Measurements from ENCODE around the gene COPA. TPM values are rescaled to one million over a fixed set of nuclear protein-coding genes. Genes with fewer than 3 reads are reported as not detected.

Gene COPA
- total RNA-seq, 1 donor from 2014 or later: 142 TPM

DNA sequence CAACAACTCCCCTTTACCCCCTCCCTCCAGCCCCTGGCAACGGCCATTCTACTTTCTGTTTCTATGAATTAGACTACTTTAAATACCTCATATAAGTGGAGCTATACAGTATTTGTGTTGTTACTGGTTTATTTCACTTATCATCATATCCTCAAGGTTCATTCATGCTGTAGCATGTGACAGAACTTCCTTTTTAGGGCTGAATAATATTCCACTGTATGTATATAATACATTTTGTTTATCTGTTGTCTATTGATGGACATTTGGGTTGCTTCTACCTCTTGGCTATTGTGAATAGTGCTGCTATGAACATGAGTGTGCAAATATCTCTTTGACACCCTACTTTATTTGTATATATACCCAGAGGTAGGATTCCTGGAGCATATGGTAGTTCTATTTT is 26.0 kb upstream of the COPA start:
- DNase-seq (no peak), ATAC-seq (no peak)
- Histone ChIP-seq H3K27me3 (no peaks in the 10 kb centered on the region), H3K9me3 (no peaks in the 10 kb centered on the region), H3K4me1 (no peaks in the 10 kb centered on the region), H3K36me3 (no peaks in the 10 kb centered on the region), H3K4me3 (no peak overlapping the region), H3K27ac (no peak overlapping the region)
- intact Hi-C loops (cut with DNase I): no loop called here
- no peak for TF ChIP-seq CTCF (IDR thresholded peaks at IDR 0.05)

GRCh38 chr1:160367934-160368923 is 25.2 kb upstream of the COPA start:
- Histone ChIP-seq H3K36me3 (no peaks in the 10 kb centered on the region), H3K4me3 (no peak overlapping the region), H3K4me1 (no peaks in the 10 kb centered on the region), H3K27ac (no peak overlapping the region), H3K9me3 (no peaks in the 10 kb centered on the region), H3K27me3 (no peaks in the 10 kb centered on the region)
- DNase-seq (peak; percentile 5), ATAC-seq (no peak)
- intact Hi-C loops (cut with DNase I): no loop called here
- no peak for TF ChIP-seq CTCF (IDR thresholded peaks at IDR 0.05)

DNA sequence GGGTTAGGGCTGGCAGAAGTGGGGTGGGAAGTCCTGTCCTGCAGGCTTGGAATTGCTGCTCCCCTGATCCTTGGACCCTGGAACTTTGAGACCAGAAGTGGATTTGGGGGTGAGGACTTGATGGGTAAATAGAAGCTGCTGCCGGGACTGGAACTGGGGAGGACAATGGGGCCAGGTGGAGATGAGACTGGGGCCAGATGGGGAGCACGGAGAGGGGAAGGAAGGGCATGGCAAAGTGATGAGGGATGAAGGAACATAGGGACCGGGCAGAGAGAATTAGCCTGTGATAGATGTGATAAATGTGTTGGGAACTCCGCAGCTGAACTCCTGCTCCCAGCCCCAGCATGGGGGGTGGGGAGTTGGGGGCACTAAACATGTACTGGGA is 24.5 kb upstream of the COPA start:
- Histone ChIP-seq H3K9me3 (no peaks in the 10 kb centered on the region), H3K36me3 (no peaks in the 10 kb centered on the region), H3K4me1 (no peaks in the 10 kb centered on the region), H3K27ac (no peak overlapping the region), H3K27me3 (no peaks in the 10 kb centered on the region), H3K4me3 (no peak overlapping the region)
- TF ChIP-seq CTCF (IDR thresholded peaks at IDR 0.05): no peak
- ATAC-seq (no peak), DNase-seq (peak; percentile 29)
- intact Hi-C loops (cut with DNase I): no loop called here

DNA sequence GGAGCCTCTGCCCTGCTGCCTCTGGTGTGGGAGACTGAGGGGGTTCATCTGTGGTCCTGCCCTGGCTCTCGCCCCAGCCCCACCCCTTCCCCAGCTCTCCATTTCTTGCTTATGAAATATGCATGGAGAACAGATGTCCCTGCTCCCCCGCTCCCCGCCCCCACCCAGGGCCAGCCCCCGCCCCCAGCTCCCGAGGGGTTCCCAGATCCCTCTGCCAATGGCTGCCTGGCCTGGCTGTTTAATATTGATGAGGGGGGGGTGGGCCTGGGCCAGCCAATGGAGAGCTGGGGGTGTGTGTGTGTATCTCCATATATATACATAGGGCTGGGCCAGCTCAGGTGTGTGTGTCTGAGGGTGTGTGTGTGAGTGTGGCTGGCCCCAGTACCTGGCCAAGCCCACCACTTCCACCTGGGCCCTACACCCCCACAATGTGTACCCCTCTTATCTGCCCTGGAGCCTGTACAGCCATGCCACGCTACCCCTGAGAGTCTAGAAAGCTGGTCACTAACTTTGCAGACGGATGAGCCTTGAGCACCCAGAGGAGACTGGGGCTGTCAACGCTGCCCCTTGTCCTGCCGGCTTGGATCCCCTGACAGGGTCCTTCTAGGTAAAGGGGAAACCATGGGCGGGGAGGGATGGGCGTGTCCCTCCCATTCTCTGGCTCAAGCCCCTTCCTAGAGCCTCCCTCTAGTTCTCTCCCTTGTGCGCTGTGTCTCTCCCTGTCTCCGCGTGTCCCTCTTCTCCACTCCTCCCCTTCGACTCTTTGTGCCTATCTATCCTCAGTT is 23.9 kb upstream of the COPA start, which contains the start of gene NHLH1:
NHLH1 (plus strand) TSS at position 341 of the 785 bp plus-strand sequence. CDS start 3,661 bp downstream, outside the sequence.
- intact Hi-C loops (cut with DNase I): no loop called here
- Histone ChIP-seq H3K27ac (no peak within 1 kb of the TSS), H3K4me1 (no peaks in the 10 kb centered on the region), H3K9me3 (no peaks in the 10 kb centered on the region), H3K4me3 (no peak within 1 kb of the TSS), H3K36me3 (no peaks in the 10 kb centered on the region), H3K27me3 (no peaks in the 10 kb centered on the region)
- DNase-seq: no peak
- ATAC-seq: no peak
- no peak for TF ChIP-seq CTCF (IDR thresholded peaks at IDR 0.05)

DNA sequence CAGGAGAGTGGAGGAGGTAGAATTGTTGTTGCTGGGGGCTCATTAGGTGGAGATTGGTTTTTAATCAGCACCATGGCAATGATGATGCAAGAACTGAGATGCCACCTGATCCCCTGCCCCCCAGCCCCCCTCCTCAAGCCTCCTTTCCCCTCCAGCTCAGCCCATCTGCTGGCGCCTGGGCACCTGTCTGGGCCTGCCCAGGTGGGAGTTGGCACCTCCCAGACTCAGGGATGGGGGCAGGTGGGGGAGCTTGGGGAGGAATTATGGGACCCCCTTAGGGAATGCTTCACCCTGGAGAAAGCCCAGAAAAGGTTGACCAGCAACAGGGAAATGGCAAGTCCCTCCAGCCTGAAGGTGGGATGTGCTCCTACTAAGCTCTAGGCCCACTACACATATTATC is 22.3 kb upstream of the COPA start:
- H3K27ac ChIP-seq: no peak overlapping the region
- intact Hi-C loops (cut with DNase I): no loop called here
- H3K4me1 ChIP-seq: no peaks in the 10 kb centered on the region
- peaks cover 5% of the 10 kb centered on the region for H3K36me3 ChIP-seq
- H3K9me3 ChIP-seq: no peaks in the 10 kb centered on the region
- no peak overlapping the region for H3K4me3 ChIP-seq
- ATAC-seq (no peak), DNase-seq (no peak)
- no peaks in the 10 kb centered on the region for H3K27me3 ChIP-seq
- TF ChIP-seq CTCF (IDR thresholded peaks at IDR 0.05): no peak
